H1 (cell line): ENCODE data around the gene NANOS3. TPM values are rescaled to one million over a fixed set of nuclear protein-coding genes. Genes with fewer than 3 reads are reported as not detected.

Experiments used
- ATF2 ChIP-seq: IDR thresholded peaks from 2 replicates; pipeline ENCODE4 v1.6.1; 2012; ENCODE audit warnings: low read length, inconsistent platforms
- CBX8 ChIP-seq: fragments of 300-800, 300-1000 bp; sonication (generic); IDR thresholded peaks from 2 replicates; pipeline ENCODE4 v1.7.1; 2016; ENCODE audit warnings: low read depth, low read length, borderline replicate concordance
- CHD1 ChIP-seq: IDR thresholded peaks from 2 replicates; pipeline ENCODE4 v1.6.1; 2012; ENCODE audit warnings: low read depth, low read length, improper control_type of control experiment
- CHD2 ChIP-seq: IDR thresholded peaks from 2 replicates; pipeline ENCODE4 v1.6.1; 2012; ENCODE audit warnings: low read length, improper control_type of control experiment
- CREB1 ChIP-seq: IDR thresholded peaks from 2 replicates; pipeline ENCODE4 v1.6.1; 2012; ENCODE audit warnings: inconsistent platforms
- CTCF ChIP-seq, 3 experiments: IDR thresholded peaks; 1 replicate in 2 of 3; 2 replicates in 1 of 3; pipeline versions ENCODE4 v1.5.1 to v1.6.1; 2011; ENCODE audit warnings: low read length in 3 of 3, mild to moderate bottlenecking in 3 of 3, inconsistent platforms in 2 of 3, low read depth in 1 of 3, moderate library complexity in 1 of 3; ENCODE audit not compliant: insufficient read depth in 1 of 3; ENCODE audit errors: control extremely low read depth in 1 of 3
- EP300 ChIP-seq, 2 experiments: IDR thresholded peaks; 1 replicate in 1 of 2; 2 replicates in 1 of 2; pipeline ENCODE4 v1.6.1; 2011 to 2012; ENCODE audit warnings: low read depth in 2 of 2, low read length in 2 of 2, mild to moderate bottlenecking in 2 of 2, borderline replicate concordance in 1 of 2, inconsistent platforms in 1 of 2, moderate library complexity in 1 of 2
- EZH2 ChIP-seq: fragments of 200-600 bp; sonication (generic); IDR thresholded peaks from 2 replicates; pipeline ENCODE4 v1.7.1; 2012; ENCODE audit warnings: low read depth, mild to moderate bottlenecking, moderate library complexity, low read length, inconsistent platforms; ENCODE audit not compliant: severe bottlenecking
- GABPA ChIP-seq: IDR thresholded peaks from 2 replicates; pipeline ENCODE4 v1.6.1; 2011; ENCODE audit warnings: mild to moderate bottlenecking, low read length, moderate library complexity, borderline replicate concordance; ENCODE audit not compliant: insufficient read depth
- JUN ChIP-seq: IDR thresholded peaks from 2 replicates; pipeline ENCODE4 v1.6.1; 2011; ENCODE audit warnings: low read depth, mild to moderate bottlenecking, improper control_type of control experiment, low read length
- JUND ChIP-seq: IDR thresholded peaks from 2 replicates; pipeline ENCODE4 v1.6.1; 2011; ENCODE audit warnings: mild to moderate bottlenecking, improper control_type of control experiment, low read length
- KDM1A ChIP-seq: fragments of 200-600, 300-600 bp; sonication (generic); IDR thresholded peaks from 2 replicates; pipeline ENCODE4 v1.7.1; 2016; ENCODE audit warnings: mild to moderate bottlenecking, low read length, borderline replicate concordance
- KDM5A ChIP-seq: fragments of 200-600 bp; IDR thresholded peaks from 2 replicates; pipeline ENCODE4 v1.7.1; 2012; ENCODE audit warnings: mild to moderate bottlenecking, low read length, inconsistent platforms, mixed read lengths
- MAX ChIP-seq: IDR thresholded peaks from 2 replicates; pipeline ENCODE4 v1.6.1; 2012; ENCODE audit warnings: inconsistent platforms
- PHF8 ChIP-seq: fragments of 200-600 bp; sonication (generic); conservative IDR thresholded peaks from 2 replicates; pipeline ENCODE4 v1.7.1; 2012; ENCODE audit warnings: low read depth, mild to moderate bottlenecking, inconsistent platforms, low read length, moderate library complexity
- POU5F1 ChIP-seq: IDR thresholded peaks from 2 replicates; pipeline ENCODE4 v1.6.1; 2011; ENCODE audit warnings: low read depth, mild to moderate bottlenecking, low read length, moderate library complexity
- SP4 ChIP-seq: IDR thresholded peaks from 2 replicates; pipeline ENCODE4 v1.6.1; 2012; ENCODE audit warnings: low read length, inconsistent platforms
- TAF1 ChIP-seq: IDR thresholded peaks from 2 replicates; pipeline ENCODE4 v1.6.1; 2011; ENCODE audit warnings: mild to moderate bottlenecking, low read depth, low read length
- YY1 ChIP-seq: IDR thresholded peaks from 2 replicates; pipeline ENCODE4 v1.6.1; 2011; ENCODE audit warnings: low read depth, mild to moderate bottlenecking, low read length
- polyA plus RNA-seq, 7 experiments: library from polyadenylated mRNA; depleted of rRNA in 3 of 7; stranded (reverse) in 5 of 7; unstranded in 2 of 7; fragments of >200 nt in 5 of 7; fragments of 200-250 nt in 2 of 7; gene quantifications; 1 replicate in 5 of 7; 2 replicates in 1 of 7; 4 replicates in 1 of 7; pipeline versions ENCODE4 v1.2.1 to v1.2.3, GENCODE V29; 2011 to 2013; ENCODE audit warnings: missing spikeins in 2 of 7, mixed read lengths in 2 of 7
- total RNA-seq: library from RNA; stranded (reverse); fragmentation: NEBNext Ultra II Directional; extraction: Animal tissue kit (Norgen Biotek cat#: 25700); gene quantifications from 2 replicates; pipeline ENCODE4 v1.2.1, GENCODE V29; 2021

Gene NANOS3
- total and polyA plus RNA-seq, 2 of the 8 experiments (the other 6 are each of a cell fraction or from before 2014, with no cell fraction given): 0.62 TPM; not detected in 1

- peak; percentile 92 to 96 (median 94) for TF ChIP-seq CTCF (IDR thresholded peaks at IDR 0.05; ENCODE audit: control extremely low read depth in 1 of 3, insufficient read depth in 1 of 3, low read depth in 1 of 3, low read length in 3 of 3)
- no peak for TF ChIP-seq ATF2
- TF ChIP-seq GABPA: no peak
- 0 out of 2 replicates have a peak, but pooled peaks have one; percentile 13 for TF ChIP-seq MAX
- TF ChIP-seq EZH2: no peak
- 0 out of 2 replicates have a peak, but pooled peaks have one; percentile 33 for TF ChIP-seq YY1
- no peak for TF ChIP-seq JUND
- 0 out of 2 replicates have a peak, but pooled peaks have one; percentile 8 for TF ChIP-seq CHD2
- no peak for TF ChIP-seq POU5F1
- TF ChIP-seq SP4: no peak
- TF ChIP-seq EP300 (IDR thresholded peaks at IDR 0.05; ENCODE audit: borderline replicate concordance in 1 of 2, low read depth in 2 of 2, low read length in 2 of 2): 0 out of 3 replicates have a peak, but pooled peaks of 1 of the 2 experiments have one; percentile 44
- peak; percentile 35; the same call in 1 of the 2 replicates for TF ChIP-seq CREB1
- no peak for TF ChIP-seq CHD1
- TF ChIP-seq JUN: no peak
- TF ChIP-seq KDM1A: no peak
- TF ChIP-seq CBX8: no peak
- TF ChIP-seq KDM5A: no peak
- 0 out of 2 replicates have a peak, but pooled peaks have one; percentile 4 for TF ChIP-seq TAF1
- TF ChIP-seq PHF8: no peak
These were observed 15.0 kb upstream of the NANOS3 start (continued) for GRCh38 chr19:13861714-13862531.
